GM12878 (cell line): Measurements from ENCODE around the gene ADAMTSL1. TPM values are rescaled to one million over a fixed set of nuclear protein-coding genes. Genes with fewer than 3 reads are reported as not detected.

ENCODE experiments used
- ATAC-seq: fragments of 200-7000 bp; cut with Tn5 transposase; 3 replicates; pipeline ENCODE4 v1.9.1; 2020; ENCODE audit warnings: mild to moderate bottlenecking, moderate library complexity
- BruUV-seq: library from RNA; stranded (reverse); fragments of 400-500 nt; replicated peaks from 2 replicates; lab custom pipeline; 2021; lab: Mats Ljungman, UMichigan
- CTCF ChIA-PET: fragments of 300-600 bp; sonication (Branson Sonifier 250); formaldehyde crosslinking; extraction: SDS; loops from one replicate; lab custom pipeline; 2021; ENCODE audit warnings: inconsistent platforms; lab: Yijun Ruan, JAX
- POLR2A ChIA-PET: fragments of 350-600 bp; formaldehyde crosslinking; extraction: SDS; loops from one replicate; lab custom pipeline; 2021; ENCODE audit warnings: inconsistent platforms; lab: Charles Lee
- RAD21 ChIA-PET: fragments of 300-600 bp; sonication (Branson Sonifier 250); formaldehyde crosslinking; loops from one replicate; lab custom pipeline; 2023; ENCODE audit warnings: antibody characterized with exemption; ENCODE audit not compliant: unreplicated experiment; lab: Charles Lee
- SMC1A ChIA-PET: fragments of 300-600 bp; sonication (Branson Sonifier 250); formaldehyde crosslinking; loops from one replicate; lab custom pipeline; 2023; ENCODE audit not compliant: unreplicated experiment, uncharacterized antibody; lab: Charles Lee
- DNase-seq: peaks from one replicate; pipeline ENCODE4 v3.0.0-alpha.2; 2011; ENCODE audit warnings: low read depth, low spot score
- FAIRE-seq: peaks from 3 replicates; lab custom pipeline; 2011; peaks lifted over from hg19 to GRCh38; lab: Jason Lieb, UNC
- H2AFZ ChIP-seq: 2 replicates; pipeline ENCODE4 v1.6.0; 2011; ENCODE audit warnings: low read depth, low read length, control low read depth; ENCODE audit not compliant: control insufficient read depth
- H3K27ac ChIP-seq: 2 replicates; pipeline ENCODE4 v1.5.1; 2011; ENCODE audit warnings: control low read depth; ENCODE audit not compliant: control insufficient read depth, insufficient read depth
- H3K27me3 ChIP-seq, 2 experiments: replicated peaks in 1 of 2; 2 replicates each; pipeline versions ENCODE4 v1.6.0 to v1.6.1; 2011; ENCODE audit warnings: low read length in 1 of 2; ENCODE audit not compliant: control insufficient read depth in 2 of 2, insufficient read depth in 2 of 2
- H3K36me3 ChIP-seq, 2 experiments: 2 replicates each; pipeline ENCODE4 v1.5.1; 2011; ENCODE audit warnings: low read length in 1 of 2; ENCODE audit not compliant: control insufficient read depth in 2 of 2, insufficient read depth in 2 of 2
- H3K4me1 ChIP-seq: 2 replicates; pipeline ENCODE4 v1.6.1; 2011; ENCODE audit warnings: mild to moderate bottlenecking, low read length, moderate library complexity, mixed read lengths; ENCODE audit not compliant: control insufficient read depth, insufficient read depth
- H3K4me2 ChIP-seq: 2 replicates; pipeline ENCODE4 v1.6.0; 2011; ENCODE audit warnings: control low read depth; ENCODE audit not compliant: control insufficient read depth, insufficient read depth
- H3K4me3 ChIP-seq: fragments of 200-600 bp; sonication (generic); 2 replicates; pipeline ENCODE4 v1.5.1; 2016
- H3K79me2 ChIP-seq: 2 replicates; pipeline ENCODE4 v1.6.0; 2011; ENCODE audit warnings: low read length; ENCODE audit not compliant: control insufficient read depth, insufficient read depth
- H3K9ac ChIP-seq: 2 replicates; pipeline ENCODE4 v1.8.0; 2011; ENCODE audit warnings: low read length, control low read depth, mixed read lengths; ENCODE audit not compliant: control insufficient read depth, insufficient read depth
- H3K9me3 ChIP-seq: replicated peaks from 3 replicates; pipeline ENCODE4 v1.5.1; 2011; ENCODE audit warnings: mild to moderate bottlenecking, low read length; ENCODE audit not compliant: control insufficient read depth, insufficient read depth
- H4K20me1 ChIP-seq: 2 replicates; pipeline ENCODE4 v1.6.0; 2011; ENCODE audit not compliant: control insufficient read depth, insufficient read depth
- BHLHE40 ChIP-seq, 2 experiments: fragments of 450-650 bp in 1 of 2; IDR thresholded peaks; 2 replicates each; pipeline ENCODE4 v1.6.1; 2011 to 2017; ENCODE audit warnings: low read depth in 2 of 2, borderline replicate concordance in 1 of 2, improper control_type of control experiment in 1 of 2, low read length in 1 of 2, mild to moderate bottlenecking in 1 of 2
- BMI1 ChIP-seq: fragments of 450-650 bp; IDR thresholded peaks from 2 replicates; pipeline ENCODE4 v1.6.1; 2016; ENCODE audit warnings: mild to moderate bottlenecking, moderate library complexity, borderline replicate concordance
- CHD4 ChIP-seq: fragments of 200-600 bp; sonication (generic); IDR thresholded peaks from 2 replicates; pipeline ENCODE4 v1.6.1; 2016; ENCODE audit warnings: mild to moderate bottlenecking
- CREM ChIP-seq: IDR thresholded peaks from 2 replicates; pipeline ENCODE4 v1.6.1; 2014; ENCODE audit warnings: antibody characterized with exemption, low read depth
- CUX1 ChIP-seq: IDR thresholded peaks from 2 replicates; pipeline ENCODE4 v1.6.1; 2012; ENCODE audit warnings: improper control_type of control experiment, low read depth, low read length; ENCODE audit not compliant: insufficient replicate concordance
- HDAC2 ChIP-seq: fragments of 200-600 bp; sonication (generic); IDR thresholded peaks from 2 replicates; pipeline ENCODE4 v1.6.1; 2017
- HDGF ChIP-seq: fragments of 450-650 bp; IDR thresholded peaks from 2 replicates; pipeline ENCODE4 v1.6.1; 2016; ENCODE audit warnings: antibody characterized with exemption
- HSF1 ChIP-seq: fragments of 150-350 bp; IDR thresholded peaks from 2 replicates; pipeline ENCODE4 v1.6.1; 2014; ENCODE audit warnings: mild to moderate bottlenecking, low read depth, low read length
- NFXL1 ChIP-seq: fragments of 450-650 bp; IDR thresholded peaks from 2 replicates; pipeline ENCODE4 v1.6.1; 2017; ENCODE audit warnings: antibody characterized with exemption, mild to moderate bottlenecking, borderline replicate concordance
- PBX3 ChIP-seq: IDR thresholded peaks from 2 replicates; pipeline ENCODE4 v1.6.1; 2011; ENCODE audit warnings: mild to moderate bottlenecking, low read depth, low read length, moderate library complexity; ENCODE audit not compliant: insufficient replicate concordance
- POLR2AphosphoS5 ChIP-seq: IDR thresholded peaks from 2 replicates; pipeline ENCODE4 v1.6.1; 2011; ENCODE audit warnings: mild to moderate bottlenecking, low read length, inconsistent platforms
- POU2F2 ChIP-seq: IDR thresholded peaks from 3 replicates; pipeline ENCODE4 v1.6.1; 2011; ENCODE audit warnings: low read depth, mild to moderate bottlenecking, low read length, borderline replicate concordance
- RCOR1 ChIP-seq: conservative IDR thresholded peaks from 2 replicates; pipeline ENCODE4 v1.6.1; 2012; ENCODE audit warnings: low read depth, low read length, improper control_type of control experiment
- SMC3 ChIP-seq: IDR thresholded peaks from 2 replicates; pipeline ENCODE4 v1.6.1; 2011; ENCODE audit warnings: low read length, improper control_type of control experiment, borderline replicate concordance
- SREBF1 ChIP-seq: IDR thresholded peaks from 2 replicates; pipeline ENCODE4 v1.6.1; 2012; ENCODE audit warnings: mild to moderate bottlenecking, low read length
- SRF ChIP-seq, 2 experiments: IDR thresholded peaks; 2 replicates each; pipeline ENCODE4 v1.6.1; 2011; ENCODE audit warnings: low read depth in 2 of 2, low read length in 2 of 2, mild to moderate bottlenecking in 1 of 2, moderate library complexity in 1 of 2
- ZNF207 ChIP-seq: fragments of 450-650 bp; IDR thresholded peaks from 2 replicates; pipeline ENCODE4 v1.6.1; 2014; ENCODE audit warnings: antibody characterized with exemption, mild to moderate bottlenecking, borderline replicate concordance
- ZNF622 ChIP-seq: fragments of 450-650 bp; IDR thresholded peaks from 2 replicates; pipeline ENCODE4 v1.6.1; 2017; ENCODE audit warnings: mild to moderate bottlenecking, inconsistent platforms
- WGBS: methylation state at CpG from one replicate; pipeline ENCODE4 v1.1.6; 2016; ENCODE audit warnings: low lambda C conversion rate; ENCODE audit not compliant: insufficient replicate concordance, insufficient coverage; ENCODE audit errors: missing lambda C conversion rate; 5-methylcytosine and 5-hydroxymethylcytosine counted together
- in situ Hi-C: fragments of 300-500 bp; cut with MboI; formaldehyde crosslinking; loops from 9 replicates; pipeline ENCODE4 v1.14.3; 2018; ENCODE audit warnings: mixed read lengths
- intact Hi-C: fragments of 100-400 bp; cut with micrococcal nuclease; formaldehyde crosslinking; loops from one replicate; pipeline ENCODE4 v1.14.2; 2022; ENCODE audit not compliant: unreplicated experiment
- polyA plus RNA-seq, 11 experiments: library from polyadenylated mRNA; depleted of rRNA in 4 of 11; unstranded in 6 of 11; stranded (reverse) in 5 of 11; fragments of >200 nt; fragmentation: Nextera tagmentation in 4 of 11; fragmentation: Illumina TruSeq in 1 of 11; extraction: Ambion mirVana in 4 of 11; extraction: Trizol in 1 of 11; gene quantifications; 1 replicate in 1 of 11; 2 replicates in 10 of 11; pipeline versions ENCODE4 v1.2.1 to v1.2.3, GENCODE V29; 2011 to 2016; ENCODE audit warnings: inconsistent platforms in 2 of 11, missing spikeins in 2 of 11, low read depth in 1 of 11
- total RNA-seq, 4 experiments: library from RNA; depleted of rRNA in 3 of 4; stranded (reverse); fragments of >200 nt in 3 of 4; fragmentation: Illumina TruSeq in 1 of 4; extraction: Trizol in 1 of 4; gene quantifications; 2 replicates each; pipeline versions ENCODE4 v1.2.1 to v1.2.3, GENCODE V29; 2013 to 2021

The ADAMTSL1 gene
- total and polyA plus RNA-seq, 10 of the 15 experiments (the other 5 are each of a cell fraction or from before 2014, with no cell fraction given) = 0.01 to 0.10 (median 0.07) TPM; not detected in 6

GRCh38 chr9:18721995-18722310 is 248.0 kb downstream of the ADAMTSL1 start (continued):
- TF ChIP-seq CUX1 (no peak), SRF (IDR thresholded peaks at IDR 0.05; ENCODE audit: low read depth in 2 of 2, low read length in 2 of 2) (no peak), CREM (no peak), ZNF622 (no peak)

GRCh38 chr9:18722882-18723281 is 248.9 kb downstream of the ADAMTSL1 start:
- Histone ChIP-seq H3K79me2 (no peaks in the 10 kb centered on the region), H3K9ac (no peak overlapping the region), H4K20me1 (no peaks in the 10 kb centered on the region), H3K4me3 (no peak overlapping the region), H3K4me2 (no peak overlapping the region), H3K4me1 (no peaks in the 10 kb centered on the region), H2AFZ (no peak overlapping the region), H3K27ac (no peak overlapping the region), H3K9me3 (no peaks in the 10 kb centered on the region), H3K27me3 (no peaks in the 10 kb centered on the region), H3K36me3 (no peaks in the 10 kb centered on the region)
- WGBS = 25% methylated on average over 6 of the region's 6 CpGs
- CTCF ChIA-PET = no interaction called here
- TF ChIP-seq SREBF1 = no peak
- no peak for TF ChIP-seq POLR2AphosphoS5
- TF ChIP-seq HDAC2 = no peak
- TF ChIP-seq HSF1 = no peak
- no peak for TF ChIP-seq BMI1
- TF ChIP-seq CHD4 = no peak
- TF ChIP-seq NFXL1 = no peak
- TF ChIP-seq BHLHE40 (IDR thresholded peaks at IDR 0.05; ENCODE audit: borderline replicate concordance in 1 of 2, low read depth in 2 of 2, low read length in 1 of 2) = no peak
- no peak for TF ChIP-seq RCOR1
- TF ChIP-seq PBX3 = no peak
- no peak for TF ChIP-seq HDGF
- TF ChIP-seq POU2F2 = no peak
- TF ChIP-seq SMC3 = no peak
- no peak for TF ChIP-seq ZNF207
- DNase-seq (no peak), ATAC-seq (no peak), FAIRE-seq (no peak)
- POLR2A ChIA-PET = no interaction called here
- intact Hi-C loops (no loop called here), in situ Hi-C loops (no loop called here)
- RAD21 ChIA-PET = no interaction called here
- SMC1A ChIA-PET = no interaction called here
- BruUV-seq = no TSS peak
